ENCODE results near the gene MYZAP. TPM values are rescaled to one million over a fixed set of nuclear protein-coding genes. Genes with fewer than 3 reads are reported as not detected.

MYZAP gene
- total RNA-seq, 1 experiment from 2014 or later = 5.9 TPM

DNA sequence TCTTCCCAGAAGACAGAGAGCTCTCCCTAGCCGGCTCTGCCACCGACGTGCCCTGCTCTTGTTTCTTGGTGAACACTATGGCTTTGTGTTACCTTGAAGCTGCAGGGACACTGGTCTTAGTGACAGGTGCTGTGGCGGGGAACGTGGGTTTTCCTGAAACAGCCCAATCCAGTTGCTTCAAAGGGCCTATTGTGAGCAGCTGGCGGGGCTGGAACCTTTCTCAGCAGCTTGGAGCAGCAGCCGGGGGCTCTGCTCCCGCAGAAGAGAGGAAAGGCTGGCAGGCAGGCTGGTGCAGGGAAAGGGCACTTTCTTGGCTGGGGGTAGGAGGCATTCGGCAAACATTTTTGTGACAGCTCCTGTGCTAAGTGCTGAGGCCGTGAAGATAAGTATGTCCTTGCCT lies 12.8 kb downstream of the MYZAP start:
- H3K9me3 ChIP-seq (ENCODE audit: insufficient read depth, low read depth) = no peaks in the 10 kb centered on the region
- ChIA-PET POLR2A (ENCODE audit: unreplicated experiment) (no interaction called here), CTCF (no interaction called here)
- peaks cover 8% of the 10 kb centered on the region; the same call in 1 of the 2 replicates for H3F3A ChIP-seq (ENCODE audit: insufficient read depth, low read depth)
- no peak overlapping the region for H3K4me3 ChIP-seq
- no TSS peak for BruUV-seq (replicated peaks)
- TF ChIP-seq, protein P1, sequence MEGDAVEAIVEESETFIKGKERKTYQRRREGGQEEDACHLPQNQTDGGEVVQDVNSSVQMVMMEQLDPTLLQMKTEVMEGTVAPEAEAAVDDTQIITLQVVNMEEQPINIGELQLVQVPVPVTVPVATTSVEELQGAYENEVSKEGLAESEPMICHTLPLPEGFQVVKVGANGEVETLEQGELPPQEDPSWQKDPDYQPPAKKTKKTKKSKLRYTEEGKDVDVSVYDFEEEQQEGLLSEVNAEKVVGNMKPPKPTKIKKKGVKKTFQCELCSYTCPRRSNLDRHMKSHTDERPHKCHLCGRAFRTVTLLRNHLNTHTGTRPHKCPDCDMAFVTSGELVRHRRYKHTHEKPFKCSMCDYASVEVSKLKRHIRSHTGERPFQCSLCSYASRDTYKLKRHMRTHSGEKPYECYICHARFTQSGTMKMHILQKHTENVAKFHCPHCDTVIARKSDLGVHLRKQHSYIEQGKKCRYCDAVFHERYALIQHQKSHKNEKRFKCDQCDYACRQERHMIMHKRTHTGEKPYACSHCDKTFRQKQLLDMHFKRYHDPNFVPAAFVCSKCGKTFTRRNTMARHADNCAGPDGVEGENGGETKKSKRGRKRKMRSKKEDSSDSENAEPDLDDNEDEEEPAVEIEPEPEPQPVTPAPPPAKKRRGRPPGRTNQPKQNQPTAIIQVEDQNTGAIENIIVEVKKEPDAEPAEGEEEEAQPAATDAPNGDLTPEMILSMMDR (conservative IDR thresholded peaks at IDR 0.05) = no peak
- no peak for TF ChIP-seq EZH2 (IDR thresholded peaks at IDR 0.05; ENCODE audit: low read depth)
- no peaks in the 10 kb centered on the region for H3K27me3 ChIP-seq (ENCODE audit: insufficient read depth, low read depth)
- no peak overlapping the region for H2AFZ ChIP-seq
- peaks cover 15% of the 10 kb centered on the region; the same call in 1 of the 2 replicates for H3K79me2 ChIP-seq (ENCODE audit: low read depth)
- H3K27ac ChIP-seq = no peak overlapping the region
- H3K4me1 ChIP-seq (replicated peaks; ENCODE audit: insufficient read depth) = peaks cover 15% of the 10 kb centered on the region
- DNase-seq = no peak
- H3K4me2 ChIP-seq = no peak overlapping the region
- H3K9me2 ChIP-seq (ENCODE audit: insufficient read depth) = no peaks in the 10 kb centered on the region
- H4K20me1 ChIP-seq (ENCODE audit: insufficient read depth) = no peaks in the 10 kb centered on the region
- H3K36me3 ChIP-seq (ENCODE audit: low read depth) = no peaks in the 10 kb centered on the region
- intact Hi-C loops (cut with micrococcal nuclease; ENCODE audit: unreplicated experiment) = no loop called here

DNA sequence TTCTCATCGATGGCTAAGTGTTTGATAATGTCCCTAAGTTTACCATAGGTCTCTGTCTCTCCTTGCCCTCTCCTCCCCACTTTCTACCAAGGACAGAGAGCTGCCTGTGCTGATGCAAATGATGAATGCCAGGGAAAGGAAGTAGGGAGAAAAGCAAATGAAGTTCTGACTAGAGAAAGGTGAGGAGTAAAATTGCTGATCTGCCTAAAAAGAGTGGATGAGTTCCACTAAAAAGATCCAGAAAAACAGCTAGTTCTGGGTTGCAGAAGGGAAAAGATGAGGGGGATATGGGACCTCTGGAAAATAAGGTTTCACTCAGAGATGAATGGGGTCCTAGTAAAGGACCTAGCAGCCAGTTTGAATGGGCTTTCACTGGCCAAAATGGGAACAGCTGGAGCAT lies 13.8 kb downstream of the MYZAP start:
- H4K20me1 ChIP-seq (ENCODE audit: insufficient read depth) = no peaks in the 10 kb centered on the region
- H3K4me3 ChIP-seq = no peak overlapping the region
- ChIA-PET CTCF (no interaction called here), POLR2A (ENCODE audit: unreplicated experiment) (no interaction called here)
- TF ChIP-seq, protein P1 (conservative IDR thresholded peaks at IDR 0.05) = no peak
- no peak for TF ChIP-seq EZH2 (IDR thresholded peaks at IDR 0.05; ENCODE audit: low read depth)
- H3K9me3 ChIP-seq (ENCODE audit: insufficient read depth, low read depth) = no peaks in the 10 kb centered on the region
- no peak overlapping the region for H3K27ac ChIP-seq
- BruUV-seq (replicated peaks) = no TSS peak
- H3F3A ChIP-seq (ENCODE audit: insufficient read depth, low read depth) = peaks cover 8% of the 10 kb centered on the region; the same call in 1 of the 2 replicates
- DNase-seq = no peak
- H3K79me2 ChIP-seq (ENCODE audit: low read depth) = peaks cover 10% of the 10 kb centered on the region
- no peak overlapping the region for H3K4me2 ChIP-seq
- no peaks in the 10 kb centered on the region for H3K36me3 ChIP-seq (ENCODE audit: low read depth)
- no peaks in the 10 kb centered on the region for H3K27me3 ChIP-seq (ENCODE audit: insufficient read depth, low read depth)
- intact Hi-C loops (cut with micrococcal nuclease; ENCODE audit: unreplicated experiment) = no loop called here
- no peaks in the 10 kb centered on the region for H3K9me2 ChIP-seq (ENCODE audit: insufficient read depth)
- H3K4me1 ChIP-seq (replicated peaks; ENCODE audit: insufficient read depth) = peaks cover 20% of the 10 kb centered on the region
- H2AFZ ChIP-seq = no peak overlapping the region

DNA sequence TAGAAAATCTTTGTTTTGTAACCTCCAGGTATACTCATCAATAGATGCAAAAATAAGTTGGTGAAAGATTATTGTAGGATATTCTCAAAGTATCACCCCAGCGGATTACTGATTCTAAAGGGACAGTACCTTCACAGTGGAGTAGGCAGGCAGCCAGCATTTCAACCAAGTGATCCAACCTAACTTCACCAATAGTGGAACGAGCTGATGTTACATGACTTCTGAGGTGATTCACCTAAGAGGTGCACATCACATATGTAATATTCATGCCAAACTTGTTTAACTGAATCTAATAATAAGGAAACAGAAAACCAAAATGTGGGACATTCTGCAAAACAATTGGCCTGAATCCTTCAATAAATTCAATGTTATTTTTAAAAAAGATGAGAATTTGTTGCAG lies 14.3 kb downstream of the MYZAP start:
- TF ChIP-seq, protein P1 (conservative IDR thresholded peaks at IDR 0.05) = no peak
- no peak for TF ChIP-seq EZH2 (IDR thresholded peaks at IDR 0.05; ENCODE audit: low read depth)
- POLR2A ChIA-PET (ENCODE audit: unreplicated experiment) = interaction anchor here (0.6 kb wide), 1 partner anchor 45 kb away, joined by 3 read pairs; no protein-coding TSS in a partner anchor
- no peak overlapping the region for H3K4me3 ChIP-seq
- CTCF ChIA-PET = no interaction called here
- no peaks in the 10 kb centered on the region for H4K20me1 ChIP-seq (ENCODE audit: insufficient read depth)
- peaks cover 7% of the 10 kb centered on the region for H3K79me2 ChIP-seq (ENCODE audit: low read depth)
- no peaks in the 10 kb centered on the region for H3K9me2 ChIP-seq (ENCODE audit: insufficient read depth)
- peaks cover 26% of the 10 kb centered on the region for H3K4me1 ChIP-seq (replicated peaks; ENCODE audit: insufficient read depth)
- H3K4me2 ChIP-seq = no peak overlapping the region
- DNase-seq = no peak
- H3K36me3 ChIP-seq (ENCODE audit: low read depth) = no peaks in the 10 kb centered on the region
- no peak overlapping the region for H2AFZ ChIP-seq
- no peak overlapping the region for H3K27ac ChIP-seq
- no TSS peak for BruUV-seq (replicated peaks)
- H3F3A ChIP-seq (ENCODE audit: insufficient read depth, low read depth) = peaks cover 13% of the 10 kb centered on the region; the same call in 1 of the 2 replicates
- intact Hi-C loops (cut with micrococcal nuclease; ENCODE audit: unreplicated experiment) = loop anchor here (2.0 kb wide), 1 partner anchor 13 kb away; no protein-coding TSS in a partner anchor
- no peaks in the 10 kb centered on the region for H3K27me3 ChIP-seq (ENCODE audit: insufficient read depth, low read depth)
- H3K9me3 ChIP-seq (ENCODE audit: insufficient read depth, low read depth) = no peaks in the 10 kb centered on the region

Data from PC-9 (cell line).